Sigmoid colon (tissue), 7 donors: ENCODE data around the gene ADAM19. TPM values are rescaled to one million over a fixed set of nuclear protein-coding genes. Genes with fewer than 3 reads are reported as not detected.
A peak's percentile ranks its signal among the peaks of the same experiment; 100 is the strongest.

Source experiments
- DNase-seq: peaks from one replicate; pipeline ENCODE4 v3.0.0-alpha.2; 2019
- H3K27ac ChIP-seq, 4 donors: fragments of 200-600 bp; sonication (generic); one replicate each; pipeline ENCODE4 v1.5.1; 2016 to 2019; ENCODE audit warnings: mild to moderate bottlenecking in 1 of 4
- H3K27me3 ChIP-seq, 3 donors: fragments of 200-600 bp; sonication (generic); one replicate each; pipeline ENCODE4 v1.5.1; 2019; ENCODE audit warnings: mild to moderate bottlenecking in 1 of 3
- H3K36me3 ChIP-seq, 4 donors: fragments of 200-600 bp; sonication (generic); one replicate each; pipeline ENCODE4 v1.5.1; 2016 to 2019
- H3K4me1 ChIP-seq, 4 donors: fragments of 200-600 bp; sonication (generic); one replicate each; pipeline ENCODE4 v1.5.1; 2017 to 2019
- H3K4me3 ChIP-seq, 4 donors: fragments of 200-600 bp; sonication (generic); one replicate each; pipeline ENCODE4 v1.5.1; 2017 to 2019; ENCODE audit warnings: mild to moderate bottlenecking in 2 of 4, moderate library complexity in 1 of 4
- H3K9me3 ChIP-seq, 4 donors: fragments of 200-600 bp in 3 of 4; sonication (generic) in 3 of 4; one replicate each; pipeline versions ENCODE4 v1.5.1 to v1.6.1; 2013 to 2019
- EP300 ChIP-seq, 4 donors: sonication (generic); formaldehyde crosslinking; IDR thresholded peaks; one replicate each; pipeline ENCODE4 v1.6.1; 2017; ENCODE audit warnings: antibody characterized with exemption in 4 of 4
- POLR2A ChIP-seq, 2 donors: fragments of 450-650 bp; IDR thresholded peaks; one replicate each; pipeline ENCODE4 v1.6.1; 2016; ENCODE audit warnings: antibody characterized with exemption in 2 of 2, mild to moderate bottlenecking in 2 of 2, moderate library complexity in 2 of 2
- POLR2AphosphoS5 ChIP-seq, 4 donors: sonication (generic); formaldehyde crosslinking; IDR thresholded peaks; one replicate each; pipeline ENCODE4 v1.6.1; 2017; ENCODE audit warnings: antibody characterized with exemption in 4 of 4
- WGBS, 2 donors: extraction: QIAGEN DNeasy Blood & Tissue Kit; methylation state at CpG; one replicate each; pipeline ENCODE4 v1.1.7; 2013; 5-methylcytosine and 5-hydroxymethylcytosine counted together
- intact Hi-C: fragments of 100-400 bp; cut with DNase I; formaldehyde crosslinking; loops from one replicate; pipeline ENCODE4 v1.15.1; 2023
- polyA plus RNA-seq, 3 donors: library from polyadenylated mRNA; stranded (reverse); fragments of 200-250 nt; gene quantifications; one replicate each; pipeline ENCODE4 v1.2.3, GENCODE V29; 2013
- total RNA-seq, 4 donors: library from RNA; depleted of rRNA; stranded (reverse); fragments of >200 nt; gene quantifications; one replicate each; pipeline ENCODE4 v1.1.0, GENCODE V29; 2016
- TF ChIP-seq, protein P1 (sequence below), 4 experiments: fragments of 450-650 bp in 3 of 4; fragments of 200-600 bp in 1 of 4; IDR thresholded peaks; one replicate each; pipeline ENCODE4 v1.5.1; 2016 to 2019; ENCODE audit warnings: antibody characterized with exemption in 4 of 4, mild to moderate bottlenecking in 3 of 4, moderate library complexity in 2 of 4
- donor health status: healthy with polysubstance abuse.
- donor health status: Bipolar disorder and iron deficiency.
- donor health status: healthy.

Gene ADAM19
- total and polyA plus RNA-seq, 7 donors: 1.2 to 53.2 (median 18.8) TPM

DNA sequence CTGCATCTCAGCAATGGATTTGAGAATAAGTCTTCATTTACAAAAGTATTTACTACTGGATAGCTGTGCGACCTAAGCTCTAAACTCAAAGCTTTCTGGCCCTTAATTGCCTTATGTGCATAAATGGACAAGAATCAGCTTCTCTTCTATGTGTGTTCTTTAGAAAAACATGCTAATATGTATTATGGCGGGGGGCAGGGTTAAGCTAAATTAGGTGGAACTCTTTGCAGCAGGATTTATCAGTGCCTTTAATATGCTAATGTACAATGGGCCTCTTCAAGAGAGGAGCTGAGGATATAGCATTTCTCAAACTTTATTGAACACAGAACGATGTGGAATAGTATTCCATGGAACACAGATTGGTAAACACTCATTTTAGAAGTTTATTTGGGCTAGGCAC, 125.6 kb downstream of the ADAM19 start:
- Histone ChIP-seq H3K27me3 (no peaks in the 10 kb centered on the region), H3K36me3 (no peaks in the 10 kb centered on the region), H3K9me3 (no peaks in the 10 kb centered on the region), H3K27ac (peak overlapping the region; percentile 70 to 83 (median 78)), H3K4me3 (no peak overlapping the region), H3K4me1 (peaks cover 0 to 34% (median 17%) of the 10 kb centered on the region in 4 donors)
- DNase-seq: no peak
- TF ChIP-seq POLR2AphosphoS5 (IDR thresholded peaks at IDR 0.05) (no peak), POLR2A (IDR thresholded peaks at IDR 0.05) (no peak), EP300 (IDR thresholded peaks at IDR 0.05) (no peak)
- TF ChIP-seq, protein P1, sequence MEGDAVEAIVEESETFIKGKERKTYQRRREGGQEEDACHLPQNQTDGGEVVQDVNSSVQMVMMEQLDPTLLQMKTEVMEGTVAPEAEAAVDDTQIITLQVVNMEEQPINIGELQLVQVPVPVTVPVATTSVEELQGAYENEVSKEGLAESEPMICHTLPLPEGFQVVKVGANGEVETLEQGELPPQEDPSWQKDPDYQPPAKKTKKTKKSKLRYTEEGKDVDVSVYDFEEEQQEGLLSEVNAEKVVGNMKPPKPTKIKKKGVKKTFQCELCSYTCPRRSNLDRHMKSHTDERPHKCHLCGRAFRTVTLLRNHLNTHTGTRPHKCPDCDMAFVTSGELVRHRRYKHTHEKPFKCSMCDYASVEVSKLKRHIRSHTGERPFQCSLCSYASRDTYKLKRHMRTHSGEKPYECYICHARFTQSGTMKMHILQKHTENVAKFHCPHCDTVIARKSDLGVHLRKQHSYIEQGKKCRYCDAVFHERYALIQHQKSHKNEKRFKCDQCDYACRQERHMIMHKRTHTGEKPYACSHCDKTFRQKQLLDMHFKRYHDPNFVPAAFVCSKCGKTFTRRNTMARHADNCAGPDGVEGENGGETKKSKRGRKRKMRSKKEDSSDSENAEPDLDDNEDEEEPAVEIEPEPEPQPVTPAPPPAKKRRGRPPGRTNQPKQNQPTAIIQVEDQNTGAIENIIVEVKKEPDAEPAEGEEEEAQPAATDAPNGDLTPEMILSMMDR (IDR thresholded peaks at IDR 0.05): no peak
- WGBS, 2 donors: 90 to 93% methylated on average over 3 of the region's 3 CpGs
- intact Hi-C loops: loop anchor here (5.0 kb wide), 1 partner anchor 122 kb away; no protein-coding TSS in a partner anchor

DNA sequence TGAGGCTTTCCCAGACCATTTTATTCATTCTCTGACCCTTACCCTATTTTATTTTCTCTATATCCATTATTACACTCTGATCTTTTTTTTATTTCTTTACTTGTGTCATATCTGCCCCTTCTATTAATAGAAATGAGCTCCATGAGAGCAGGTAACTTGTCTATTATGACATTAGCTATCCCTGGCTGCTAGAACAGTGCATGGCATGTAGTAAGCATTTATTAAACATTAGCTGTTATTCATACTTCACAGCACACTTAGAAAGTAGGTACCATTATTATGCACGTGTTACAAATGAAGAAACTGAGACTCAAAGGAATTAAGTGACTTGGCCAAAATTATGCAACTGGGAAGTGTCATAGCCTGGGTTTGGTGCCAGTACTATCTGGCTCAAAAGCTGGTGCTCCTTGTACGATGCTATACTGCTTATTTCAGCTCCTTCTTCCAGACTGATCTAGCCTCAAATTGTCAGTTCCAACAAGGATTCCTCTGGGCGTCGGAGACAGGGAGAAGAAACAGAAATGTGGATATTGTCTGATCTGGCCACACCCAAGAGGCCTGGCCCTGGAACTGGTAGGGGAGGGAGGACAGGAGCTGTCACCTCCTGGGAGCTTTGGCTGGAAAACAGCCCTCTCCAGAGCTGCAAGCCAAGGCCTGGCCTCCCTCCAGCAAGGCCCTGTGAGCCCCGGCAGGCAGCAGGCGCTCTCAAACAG, 126.4 kb downstream of the ADAM19 start:
- peaks cover 0 to 34% (median 17%) of the 10 kb centered on the region in 4 donors for H3K4me1 ChIP-seq
- DNase-seq: peak; percentile 93
- no peak overlapping the region for H3K4me3 ChIP-seq
- 30 to 55% methylated on average over 6 of the region's 6 CpGs for WGBS, 2 donors
- H3K36me3 ChIP-seq: no peaks in the 10 kb centered on the region
- peak overlapping the region; percentile 70 to 83 (median 78) for H3K27ac ChIP-seq
- no peaks in the 10 kb centered on the region for H3K9me3 ChIP-seq
- peak in 1 of 4 donors; percentile 39 for TF ChIP-seq EP300 (IDR thresholded peaks at IDR 0.05)
- TF ChIP-seq, protein P1 (IDR thresholded peaks at IDR 0.05): no peak
- no peak for TF ChIP-seq POLR2A (IDR thresholded peaks at IDR 0.05)
- TF ChIP-seq POLR2AphosphoS5 (IDR thresholded peaks at IDR 0.05): peak; percentile 36 to 69 (median 62)
- no peaks in the 10 kb centered on the region for H3K27me3 ChIP-seq
- intact Hi-C loops: no loop called here

DNA sequence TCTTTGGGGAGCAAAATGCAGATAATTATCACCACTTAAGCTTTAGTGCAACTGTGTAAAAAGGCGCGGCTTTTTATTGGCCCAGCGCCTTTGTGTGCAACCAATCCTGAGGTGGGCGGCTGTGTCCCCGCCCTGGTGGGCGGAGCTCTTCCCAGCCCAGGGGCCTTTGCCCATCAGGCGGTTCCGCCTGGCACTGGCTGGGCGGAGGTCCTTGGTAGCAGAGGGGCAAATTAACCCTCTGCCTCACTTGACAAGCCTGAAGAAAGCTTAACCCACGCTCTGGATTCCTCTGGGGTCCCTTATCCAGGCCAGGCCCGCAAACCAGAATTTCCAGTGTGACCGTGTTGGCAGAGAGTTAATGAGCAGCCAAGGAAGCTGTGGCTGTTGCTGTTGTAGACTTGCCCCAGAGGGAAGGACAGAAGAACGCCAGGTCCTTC, 128.4 kb downstream of the ADAM19 start:
- no peak for DNase-seq
- Histone ChIP-seq H3K9me3 (no peaks in the 10 kb centered on the region), H3K27ac (peak overlapping the region in 3 of 4 donors; percentile 32 to 83 (median 78)), H3K4me1 (peaks cover 0 to 45% (median 17%) of the 10 kb centered on the region in 4 donors), H3K36me3 (no peaks in the 10 kb centered on the region), H3K27me3 (no peaks in the 10 kb centered on the region), H3K4me3 (no peak overlapping the region)
- intact Hi-C loops: no loop called here
- no peak for TF ChIP-seq EP300 (IDR thresholded peaks at IDR 0.05)
- TF ChIP-seq POLR2A (IDR thresholded peaks at IDR 0.05): no peak
- TF ChIP-seq POLR2AphosphoS5 (IDR thresholded peaks at IDR 0.05): no peak
- TF ChIP-seq, protein P1 (IDR thresholded peaks at IDR 0.05): no peak
- 21 to 73% methylated on average over 13 of the region's 13 CpGs for WGBS, 2 donors

DNA sequence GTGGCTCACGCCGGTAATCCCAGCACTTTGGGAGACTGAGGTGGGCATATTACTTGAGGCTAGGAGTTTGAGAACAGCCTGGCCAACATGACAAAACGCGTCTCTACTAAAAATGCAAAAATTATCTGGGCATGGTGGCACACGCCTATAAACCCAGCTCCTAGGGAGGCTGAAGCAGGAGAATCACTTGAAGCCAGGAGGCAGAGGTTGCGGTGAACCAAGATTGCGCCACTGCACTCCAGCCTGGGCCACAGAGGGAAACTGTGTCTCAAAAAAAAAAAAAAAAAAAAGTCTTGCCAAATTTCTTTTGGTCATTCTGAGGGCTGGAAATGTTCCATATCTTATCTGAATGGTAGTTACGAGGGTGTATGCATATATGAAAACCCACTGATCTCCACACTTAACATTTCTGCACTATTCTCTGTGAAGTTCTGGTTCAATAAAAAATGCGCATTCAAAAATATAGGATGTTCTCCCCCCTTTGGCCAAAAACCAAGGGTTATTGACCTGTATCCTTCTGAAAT, 129.1 kb downstream of the ADAM19 start:
- DNase-seq: no peak
- H3K9me3 ChIP-seq: no peaks in the 10 kb centered on the region
- no peak overlapping the region for H3K27ac ChIP-seq
- TF ChIP-seq POLR2AphosphoS5 (IDR thresholded peaks at IDR 0.05) (no peak), EP300 (IDR thresholded peaks at IDR 0.05) (no peak), POLR2A (IDR thresholded peaks at IDR 0.05) (no peak)
- TF ChIP-seq, protein P1 (IDR thresholded peaks at IDR 0.05): no peak
- H3K27me3 ChIP-seq: no peaks in the 10 kb centered on the region
- peaks cover 0 to 46% (median 17%) of the 10 kb centered on the region in 4 donors for H3K4me1 ChIP-seq
- H3K4me3 ChIP-seq: no peak overlapping the region
- WGBS, 2 donors: 84 to 93% methylated on average over 9 of the region's 9 CpGs
- no peaks in the 10 kb centered on the region for H3K36me3 ChIP-seq
- intact Hi-C loops: no loop called here
